Progenitor cell of endocrine pancreas (in vitro differentiated cells): ENCODE results near the gene CHN2. TPM values are rescaled to one million over a fixed set of nuclear protein-coding genes. Genes with fewer than 3 reads are reported as not detected.

Experiments
- DNase-seq: peaks from one replicate; pipeline ENCODE4 v3.0.0; 2021; ENCODE audit warnings: low spot score; ENCODE audit not compliant: unreplicated experiment
- H3K27ac Mint-ChIP-seq: 2 replicates; pipeline ENCODE4 v1.8.0; 2021; ENCODE audit warnings: mild to moderate bottlenecking, moderate library complexity, mixed read lengths
- H3K27me3 Mint-ChIP-seq: 2 replicates; pipeline ENCODE4 v1.8.0; 2021; ENCODE audit warnings: mixed read lengths
- H3K36me3 Mint-ChIP-seq: 2 replicates; pipeline ENCODE4 v1.8.0; 2022; ENCODE audit warnings: mixed read lengths; ENCODE audit not compliant: insufficient read depth
- H3K4me1 Mint-ChIP-seq: 2 replicates; pipeline ENCODE4 v1.8.0; 2021; ENCODE audit warnings: low read depth, mixed read lengths
- H3K4me3 Mint-ChIP-seq: 2 replicates; pipeline ENCODE4 v1.8.0; 2021; ENCODE audit warnings: low read depth, mild to moderate bottlenecking, moderate library complexity, mixed read lengths
- H3K9me3 Mint-ChIP-seq: 2 replicates; pipeline ENCODE4 v1.8.0; 2021; ENCODE audit warnings: low read depth, mixed read lengths
- CTCF ChIP-seq: fragments of 200-600 bp; sonication (generic); IDR thresholded peaks from one replicate; pipeline ENCODE4 v1.5.0; 2021; ENCODE audit warnings: antibody characterized with exemption, mild to moderate bottlenecking; ENCODE audit not compliant: unreplicated experiment
- total RNA-seq: library from RNA; stranded (reverse); gene quantifications from 2 replicates; pipeline ENCODE4 v1.2.1, GENCODE V29; 2021

Gene CHN2
- total RNA-seq, 1 donor from 2014 or later, result 22.0 TPM

- Mint-ChIP-seq H3K27ac (no peak overlapping the region), H3K9me3 (no peaks in the 10 kb centered on the region), H3K36me3 (no peaks in the 10 kb centered on the region), H3K4me1 (peaks cover 34% of the 10 kb centered on the region), H3K4me3 (no peak overlapping the region), H3K27me3 (no peaks in the 10 kb centered on the region)
- no peak for DNase-seq
- TF ChIP-seq CTCF, result no peak
Observed at GRCh38 chr7:29442146-29442545, 247.6 kb downstream of the CHN2 start.

GRCh38 chr7:29443552-29443951 is 249.0 kb downstream of the CHN2 start:
- Mint-ChIP-seq H3K27ac (no peak overlapping the region), H3K27me3 (no peaks in the 10 kb centered on the region)

GRCh38 chr7:29444267-29444666 is 249.7 kb downstream of the CHN2 start:
- no peaks in the 10 kb centered on the region for H3K9me3 Mint-ChIP-seq
- H3K27ac Mint-ChIP-seq, result no peak overlapping the region
- H3K4me1 Mint-ChIP-seq, result peaks cover 36% of the 10 kb centered on the region

More at GRCh38 chr7:29443552-29443951, 249.0 kb downstream of the CHN2 start:
- Mint-ChIP-seq H3K9me3 (no peaks in the 10 kb centered on the region), H3K4me3 (no peak overlapping the region), H3K4me1 (peaks cover 34% of the 10 kb centered on the region), H3K36me3 (peaks cover 2% of the 10 kb centered on the region)
- no peak for TF ChIP-seq CTCF
- no peak for DNase-seq

GRCh38 chr7:29445736-29446135 is 251.2 kb downstream of the CHN2 start:
- Mint-ChIP-seq H3K27ac (no peak overlapping the region), H3K4me3 (no peak overlapping the region), H3K27me3 (no peaks in the 10 kb centered on the region), H3K36me3 (peaks cover 4% of the 10 kb centered on the region), H3K9me3 (no peaks in the 10 kb centered on the region), H3K4me1 (peaks cover 44% of the 10 kb centered on the region)
- no peak for TF ChIP-seq CTCF
- no peak for DNase-seq

More at GRCh38 chr7:29444267-29444666, 249.7 kb downstream of the CHN2 start:
- DNase-seq, result no peak
- H3K27me3 Mint-ChIP-seq, result no peaks in the 10 kb centered on the region
- peaks cover 2% of the 10 kb centered on the region for H3K36me3 Mint-ChIP-seq
- H3K4me3 Mint-ChIP-seq, result no peak overlapping the region
- no peak for TF ChIP-seq CTCF

GRCh38 chr7:29447828-29448227 is 253.3 kb downstream of the CHN2 start:
- no peaks in the 10 kb centered on the region for H3K9me3 Mint-ChIP-seq
- DNase-seq, result no peak
- no peak overlapping the region for H3K4me3 Mint-ChIP-seq
- H3K4me1 Mint-ChIP-seq, result peaks cover 41% of the 10 kb centered on the region
- H3K27me3 Mint-ChIP-seq, result no peaks in the 10 kb centered on the region
- no peak for TF ChIP-seq CTCF
- no peak overlapping the region for H3K27ac Mint-ChIP-seq
- peaks cover 4% of the 10 kb centered on the region for H3K36me3 Mint-ChIP-seq
